Esophagus muscularis mucosa (tissue), 4 donors: ENCODE results near the gene BPNT1. TPM values are rescaled to one million over a fixed set of nuclear protein-coding genes. Genes with fewer than 3 reads are reported as not detected.

ENCODE experiments used
- DNase-seq: peaks from one replicate; pipeline ENCODE4 v3.0.0-alpha.2; 2017; ENCODE audit errors: extremely low spot score
- H3K27ac ChIP-seq, 4 donors: fragments of 200-600 bp; sonication (generic); replicated peaks in 1 of 4; 1 replicate in 3 of 4; 2 replicates in 1 of 4; pipeline ENCODE4 v1.5.1; 2016 to 2019; ENCODE audit warnings: mild to moderate bottlenecking in 1 of 4
- H3K27me3 ChIP-seq, 4 donors: fragments of 200-600 bp; sonication (generic); one replicate each; pipeline versions ENCODE4 v1.5.1 to v1.6.0; 2016 to 2019
- H3K36me3 ChIP-seq, 4 donors: fragments of 200-600 bp; sonication (generic); one replicate each; pipeline ENCODE4 v1.5.1; 2016 to 2019
- H3K4me1 ChIP-seq, 4 donors: fragments of 200-600 bp; sonication (generic); one replicate each; pipeline ENCODE4 v1.5.1; 2016 to 2019
- H3K4me3 ChIP-seq, 4 donors: fragments of 200-600 bp; sonication (generic); 1 replicate in 2 of 4; 2 replicates in 2 of 4; pipeline ENCODE4 v1.5.1; 2016 to 2019; ENCODE audit warnings: mild to moderate bottlenecking in 4 of 4, moderate library complexity in 1 of 4
- H3K9me3 ChIP-seq, 4 donors: fragments of 200-600 bp; sonication (generic); 1 replicate in 3 of 4; 2 replicates in 1 of 4; pipeline ENCODE4 v1.5.1; 2016 to 2019
- EP300 ChIP-seq: sonication (generic); formaldehyde crosslinking; IDR thresholded peaks from one replicate; pipeline ENCODE4 v1.6.1; 2017; ENCODE audit warnings: antibody characterized with exemption
- POLR2A ChIP-seq: fragments of 450-650 bp; IDR thresholded peaks from one replicate; pipeline ENCODE4 v1.6.1; 2017; ENCODE audit warnings: antibody characterized with exemption, moderate library complexity, mild to moderate bottlenecking, low read depth
- POLR2AphosphoS5 ChIP-seq, 2 donors: sonication (generic); formaldehyde crosslinking; IDR thresholded peaks; one replicate each; pipeline ENCODE4 v1.6.1; 2017; ENCODE audit warnings: antibody characterized with exemption in 2 of 2
- WGBS: methylation state at CpG from one replicate; pipeline ENCODE4 v1.1.5; 2018; 5-methylcytosine and 5-hydroxymethylcytosine counted together
- intact Hi-C: fragments of 100-400 bp; cut with DNase I; formaldehyde crosslinking; loops from one replicate; pipeline ENCODE4 v1.15.1; 2023
- total RNA-seq, 4 donors: library from RNA; depleted of rRNA; stranded (reverse); fragments of >200 nt; gene quantifications; one replicate each; pipeline versions ENCODE4 v1.1.0 to v1.2.1, GENCODE V29; 2016
- TF ChIP-seq, protein P1 (sequence below), 3 experiments: fragments of 200-600 bp in 2 of 3; fragments of 450-650 bp in 1 of 3; sonication (generic) in 2 of 3; IDR thresholded peaks; one replicate each; pipeline ENCODE4 v1.5.1; 2017 to 2019; ENCODE audit warnings: antibody characterized with exemption in 3 of 3, mild to moderate bottlenecking in 2 of 3, moderate library complexity in 1 of 3

The BPNT1 gene
- total RNA-seq, 4 donors from 2014 or later: 11.2 to 14.3 (median 12.6) TPM

DNA sequence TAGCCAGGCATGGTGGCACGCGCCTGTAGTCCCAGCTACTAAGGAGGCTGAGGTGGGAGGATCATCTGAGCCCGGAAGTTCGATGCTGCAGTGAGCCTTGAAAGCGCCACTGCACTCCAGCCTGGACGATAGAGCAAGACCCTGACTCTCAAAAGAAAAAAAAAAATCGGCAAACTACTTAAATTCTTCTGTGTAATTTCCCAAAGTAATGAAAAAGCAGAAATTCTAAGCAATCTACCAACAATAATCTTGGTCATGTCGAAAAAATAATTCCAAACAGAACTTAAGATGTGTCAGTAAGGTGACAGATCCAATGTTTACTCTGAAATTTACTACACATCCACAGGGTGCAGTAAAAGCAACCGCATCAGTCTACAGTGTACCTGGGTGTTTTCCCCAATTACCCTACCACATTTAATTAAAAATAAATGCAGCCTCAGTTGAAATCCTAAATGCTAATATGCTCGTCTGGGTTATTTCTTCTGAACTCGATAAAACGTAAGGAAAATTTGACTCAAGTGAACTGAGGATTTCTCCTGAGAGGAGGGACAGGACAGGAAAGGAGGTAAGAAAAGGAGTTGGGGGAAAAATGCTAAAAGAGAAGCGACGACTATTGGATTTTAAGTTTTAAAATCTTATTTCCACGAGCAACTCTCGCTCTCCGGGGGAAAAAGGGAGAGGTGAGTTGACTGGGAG lies 44.1 kb downstream of the BPNT1 start:
- H3K4me1 ChIP-seq: peaks cover 10 to 29% (median 28%) of the 10 kb centered on the region in 4 donors
- H3K9me3 ChIP-seq: no peaks in the 10 kb centered on the region
- peaks cover 0 to 11% (median 2%) of the 10 kb centered on the region in 4 donors for H3K36me3 ChIP-seq
- DNase-seq: no peak
- 31% methylated on average over 17 of the region's 17 CpGs for WGBS
- H3K27ac ChIP-seq: peak overlapping the region; percentile 82 to 94 (median 90)
- no peaks in the 10 kb centered on the region for H3K27me3 ChIP-seq
- TF ChIP-seq POLR2AphosphoS5 (IDR thresholded peaks at IDR 0.05) (no peak), POLR2A (no peak), EP300 (no peak)
- TF ChIP-seq, protein P1, sequence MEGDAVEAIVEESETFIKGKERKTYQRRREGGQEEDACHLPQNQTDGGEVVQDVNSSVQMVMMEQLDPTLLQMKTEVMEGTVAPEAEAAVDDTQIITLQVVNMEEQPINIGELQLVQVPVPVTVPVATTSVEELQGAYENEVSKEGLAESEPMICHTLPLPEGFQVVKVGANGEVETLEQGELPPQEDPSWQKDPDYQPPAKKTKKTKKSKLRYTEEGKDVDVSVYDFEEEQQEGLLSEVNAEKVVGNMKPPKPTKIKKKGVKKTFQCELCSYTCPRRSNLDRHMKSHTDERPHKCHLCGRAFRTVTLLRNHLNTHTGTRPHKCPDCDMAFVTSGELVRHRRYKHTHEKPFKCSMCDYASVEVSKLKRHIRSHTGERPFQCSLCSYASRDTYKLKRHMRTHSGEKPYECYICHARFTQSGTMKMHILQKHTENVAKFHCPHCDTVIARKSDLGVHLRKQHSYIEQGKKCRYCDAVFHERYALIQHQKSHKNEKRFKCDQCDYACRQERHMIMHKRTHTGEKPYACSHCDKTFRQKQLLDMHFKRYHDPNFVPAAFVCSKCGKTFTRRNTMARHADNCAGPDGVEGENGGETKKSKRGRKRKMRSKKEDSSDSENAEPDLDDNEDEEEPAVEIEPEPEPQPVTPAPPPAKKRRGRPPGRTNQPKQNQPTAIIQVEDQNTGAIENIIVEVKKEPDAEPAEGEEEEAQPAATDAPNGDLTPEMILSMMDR (IDR thresholded peaks at IDR 0.05): no peak
- intact Hi-C loops: loop anchor here (5.0 kb wide), 1 partner anchor 42 kb away; the partner anchor contains the start of gene BPNT1
- peak overlapping the region; percentile 70 to 93 (median 84) for H3K4me3 ChIP-seq

DNA sequence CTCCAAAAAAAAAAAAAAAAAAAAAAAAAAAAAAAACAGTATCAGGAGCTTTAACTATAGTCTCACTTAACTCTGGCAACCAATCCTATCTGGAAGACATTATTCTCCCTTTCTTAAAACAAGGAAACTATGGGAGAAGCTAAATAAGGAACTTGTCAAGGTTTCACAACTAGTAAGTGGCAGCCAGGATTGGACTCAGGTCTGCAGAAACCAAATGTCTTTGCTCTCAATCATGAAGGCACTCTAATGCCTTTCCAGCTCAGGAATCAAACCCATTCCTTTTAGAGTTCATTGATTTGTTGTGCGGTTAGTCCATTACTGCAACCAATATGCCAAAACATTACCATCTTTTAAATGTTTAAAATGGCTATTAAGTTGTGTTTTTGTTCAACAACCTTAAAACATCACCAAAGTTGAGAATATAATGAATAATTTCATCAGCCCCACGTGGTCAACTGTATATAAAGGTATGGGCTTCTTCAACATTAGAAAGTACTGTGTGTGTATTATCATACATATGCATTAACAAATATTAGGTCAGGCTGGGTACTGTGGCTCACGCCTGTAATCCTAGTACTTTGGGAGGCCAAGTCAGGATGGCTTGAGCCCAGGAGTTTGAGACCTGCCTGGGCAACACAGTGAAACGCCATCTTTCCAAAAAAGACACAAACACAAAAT lies 44.8 kb downstream of the BPNT1 start:
- H3K9me3 ChIP-seq: no peaks in the 10 kb centered on the region
- H3K36me3 ChIP-seq: peaks cover 2 to 18% (median 7%) of the 10 kb centered on the region in 4 donors
- peak overlapping the region; percentile 70 to 93 (median 84) for H3K4me3 ChIP-seq
- H3K27ac ChIP-seq: peak overlapping the region; percentile 82 to 94 (median 90)
- H3K27me3 ChIP-seq: no peaks in the 10 kb centered on the region
- TF ChIP-seq POLR2A: no peak
- TF ChIP-seq, protein P1 (IDR thresholded peaks at IDR 0.05): no peak
- TF ChIP-seq EP300: no peak
- no peak for TF ChIP-seq POLR2AphosphoS5 (IDR thresholded peaks at IDR 0.05)
- peaks cover 10 to 29% (median 28%) of the 10 kb centered on the region in 4 donors for H3K4me1 ChIP-seq
- DNase-seq: no peak
- 81% methylated on average over 4 of the region's 4 CpGs for WGBS
- intact Hi-C loops: loop anchor here (5.0 kb wide), 1 partner anchor 42 kb away; the partner anchor contains the start of gene BPNT1

DNA sequence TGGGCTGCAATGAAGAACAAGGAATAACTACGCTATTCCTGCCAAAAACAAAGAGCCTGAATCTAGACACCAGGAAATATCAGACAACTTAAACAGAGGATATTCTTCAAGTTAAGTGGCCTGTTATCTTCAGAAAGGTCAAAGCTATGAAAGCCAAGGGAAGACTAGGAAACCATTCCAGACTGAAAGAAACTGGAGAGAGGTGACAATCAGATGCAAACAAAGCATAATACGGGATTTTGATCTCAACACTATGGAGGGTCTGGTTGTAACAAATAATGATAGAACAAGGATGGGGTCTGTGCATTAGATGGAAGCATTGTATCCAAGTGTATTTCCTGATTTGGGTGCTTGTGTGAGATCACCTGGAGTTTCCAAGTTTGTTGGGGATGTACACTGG lies 45.9 kb downstream of the BPNT1 start:
- intact Hi-C loops: no loop called here

DNA sequence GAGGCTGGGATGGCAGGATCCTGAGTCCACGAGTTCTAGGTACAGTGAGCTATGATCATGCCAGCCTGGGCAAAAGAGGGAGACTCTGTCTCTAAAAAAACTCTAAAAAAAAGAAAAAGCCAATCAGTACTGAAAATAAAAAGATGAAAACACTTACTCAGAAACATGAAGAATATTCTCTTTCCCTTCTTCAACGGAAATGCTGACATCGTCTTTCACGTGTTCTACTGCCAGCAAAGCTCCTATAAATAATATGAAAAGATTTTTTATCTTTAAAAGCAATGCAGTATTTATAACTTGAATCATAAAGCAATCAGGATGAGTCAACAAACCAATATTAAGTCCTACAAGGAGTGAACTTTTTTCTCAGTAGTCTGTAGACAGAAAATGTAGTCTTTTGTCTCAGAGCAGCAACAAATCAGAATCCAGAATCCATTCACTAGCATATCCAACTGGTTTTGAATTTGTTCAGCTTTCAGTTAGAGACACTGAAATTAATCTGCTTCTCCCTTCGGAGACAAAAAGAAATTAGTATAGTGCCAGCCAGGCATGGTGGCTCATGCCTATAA lies 49.5 kb downstream of the BPNT1 start:
- TF ChIP-seq, protein P1 (IDR thresholded peaks at IDR 0.05): no peak
- no peak for TF ChIP-seq POLR2AphosphoS5 (IDR thresholded peaks at IDR 0.05)
- TF ChIP-seq EP300: no peak
- no peak for TF ChIP-seq POLR2A
- DNase-seq: no peak
- Histone ChIP-seq H3K36me3 (peaks cover 9 to 49% (median 24%) of the 10 kb centered on the region in 4 donors), H3K4me1 (peaks cover 1 to 17% (median 17%) of the 10 kb centered on the region in 4 donors), H3K9me3 (no peaks in the 10 kb centered on the region), H3K27ac (no peak overlapping the region), H3K27me3 (no peaks in the 10 kb centered on the region), H3K4me3 (no peak overlapping the region)
- intact Hi-C loops: no loop called here
- WGBS: 91% methylated on average over 5 of the region's 5 CpGs

More for the DNA sequence above, 45.9 kb downstream of the BPNT1 start:
- TF ChIP-seq POLR2AphosphoS5 (IDR thresholded peaks at IDR 0.05) (no peak), EP300 (no peak), POLR2A (no peak)
- TF ChIP-seq, protein P1 (IDR thresholded peaks at IDR 0.05): no peak
- 90% methylated on average over 2 of the region's 2 CpGs for WGBS
- no peaks in the 10 kb centered on the region for H3K27me3 ChIP-seq
- peaks cover 10 to 29% (median 28%) of the 10 kb centered on the region in 4 donors for H3K4me1 ChIP-seq
- peaks cover 9 to 29% (median 19%) of the 10 kb centered on the region in 4 donors for H3K36me3 ChIP-seq
- no peak overlapping the region for H3K27ac ChIP-seq
- H3K4me3 ChIP-seq: no peak overlapping the region
- H3K9me3 ChIP-seq: no peaks in the 10 kb centered on the region
- DNase-seq: no peak
